ENCODE measurements around the gene TEX52.

Gene TEX52

GRCh38 chr12:2862876-2863275, 6.0 kb upstream of the TEX52 start:
- Histone ChIP-seq H3K4me1 (ENCODE audit: control insufficient read depth, low read depth, low read length) (no peaks in the 10 kb centered on the region), H3K4me3 (ENCODE audit: low read length) (no peak overlapping the region), H3K27ac (ENCODE audit: low read length) (no peak overlapping the region), H3K9ac (ENCODE audit: low read length) (no peak overlapping the region), H3K9me3 (ENCODE audit: control insufficient read depth, low read depth, low read length) (no peaks in the 10 kb centered on the region), H3K27me3 (ENCODE audit: control insufficient read depth, insufficient read depth, low read length) (no peaks in the 10 kb centered on the region), H3K36me3 (ENCODE audit: control insufficient read depth, low read depth, low read length) (peaks cover 88% of the 10 kb centered on the region)

DNA sequence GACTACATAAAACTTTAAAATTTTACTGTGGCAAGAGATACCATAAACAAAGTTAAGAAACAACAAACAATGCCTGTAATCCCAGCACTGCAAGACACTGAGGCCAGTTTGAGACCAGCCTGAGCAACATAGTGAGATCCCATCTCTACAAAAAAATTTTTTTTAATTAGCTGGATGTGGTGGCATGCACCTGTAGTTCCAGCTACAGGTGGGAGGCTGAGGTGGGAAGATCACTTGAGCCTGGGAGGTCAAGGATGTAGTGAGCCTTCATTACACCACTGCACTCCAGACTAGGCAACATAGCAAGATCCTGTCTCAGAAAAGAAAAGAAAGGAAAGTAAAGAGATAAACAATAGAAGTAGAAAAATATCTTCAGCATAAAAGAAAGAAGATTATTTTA, 3.3 kb upstream of the TEX52 start:
- Histone ChIP-seq H3K4me1 (ENCODE audit: control insufficient read depth, low read depth, low read length) (no peaks in the 10 kb centered on the region), H3K4me3 (ENCODE audit: low read length) (no peak overlapping the region), H3K27me3 (ENCODE audit: control insufficient read depth, insufficient read depth, low read length) (no peaks in the 10 kb centered on the region), H3K27ac (ENCODE audit: low read length) (no peak overlapping the region), H3K36me3 (ENCODE audit: control insufficient read depth, low read depth, low read length) (peaks cover 71% of the 10 kb centered on the region), H3K9ac (ENCODE audit: low read length) (no peak overlapping the region), H3K9me3 (ENCODE audit: control insufficient read depth, low read depth, low read length) (no peaks in the 10 kb centered on the region)

GRCh38 chr12:2858944-2859421, 2.1 kb upstream of the TEX52 start:
- Histone ChIP-seq H3K4me3 (ENCODE audit: low read length) (no peak overlapping the region), H3K9ac (ENCODE audit: low read length) (no peak overlapping the region), H3K27ac (ENCODE audit: low read length) (no peak overlapping the region), H3K4me1 (ENCODE audit: control insufficient read depth, low read depth, low read length) (no peaks in the 10 kb centered on the region), H3K27me3 (ENCODE audit: control insufficient read depth, insufficient read depth, low read length) (no peaks in the 10 kb centered on the region), H3K9me3 (ENCODE audit: control insufficient read depth, low read depth, low read length) (no peaks in the 10 kb centered on the region), H3K36me3 (ENCODE audit: control insufficient read depth, low read depth, low read length) (peaks cover 59% of the 10 kb centered on the region)

GRCh38 chr12:2858334-2858733, 1.5 kb upstream of the TEX52 start:
- no peaks in the 10 kb centered on the region for H3K9me3 ChIP-seq (ENCODE audit: control insufficient read depth, low read depth, low read length)
- H3K27me3 ChIP-seq (ENCODE audit: control insufficient read depth, insufficient read depth, low read length): no peaks in the 10 kb centered on the region
- no peak overlapping the region for H3K4me3 ChIP-seq (ENCODE audit: low read length)
- H3K36me3 ChIP-seq (ENCODE audit: control insufficient read depth, low read depth, low read length): peaks cover 54% of the 10 kb centered on the region
- H3K27ac ChIP-seq (ENCODE audit: low read length): no peak overlapping the region
- H3K4me1 ChIP-seq (ENCODE audit: control insufficient read depth, low read depth, low read length): no peaks in the 10 kb centered on the region
- H3K9ac ChIP-seq (ENCODE audit: low read length): no peak overlapping the region

DNA sequence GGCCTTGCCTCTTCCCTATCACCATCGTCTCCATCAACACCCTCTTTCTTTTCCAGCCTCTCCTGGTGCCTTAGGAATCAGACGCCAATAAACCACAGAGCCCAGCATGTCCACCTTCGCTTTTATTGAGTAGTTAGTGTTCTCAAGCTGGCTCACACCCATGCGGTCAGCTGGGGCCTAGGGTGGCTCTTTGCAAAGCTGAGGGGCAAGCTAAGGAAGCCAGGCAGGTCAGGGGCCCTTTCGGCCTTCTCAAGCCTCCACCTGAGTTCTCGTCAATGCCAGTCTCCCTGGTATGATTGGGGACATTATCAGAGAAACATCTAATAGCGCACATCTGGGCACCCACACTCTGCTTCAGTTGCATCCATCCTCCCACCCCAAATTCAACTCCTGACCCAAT, 737 bp upstream of the TEX52 start:
- Histone ChIP-seq H3K9me3 (ENCODE audit: control insufficient read depth, low read depth, low read length) (no peaks in the 10 kb centered on the region), H3K9ac (ENCODE audit: low read length) (no peak overlapping the region), H3K4me1 (ENCODE audit: control insufficient read depth, low read depth, low read length) (no peaks in the 10 kb centered on the region), H3K27me3 (ENCODE audit: control insufficient read depth, insufficient read depth, low read length) (no peaks in the 10 kb centered on the region), H3K36me3 (ENCODE audit: control insufficient read depth, low read depth, low read length) (peaks cover 47% of the 10 kb centered on the region), H3K4me3 (ENCODE audit: low read length) (no peak overlapping the region), H3K27ac (ENCODE audit: low read length) (peak overlapping the region; percentile 19)

GRCh38 chr12:2856051-2856450, 788 bp downstream of the TEX52 start:
- Histone ChIP-seq H3K36me3 (ENCODE audit: control insufficient read depth, low read depth, low read length) (peaks cover 32% of the 10 kb centered on the region), H3K4me1 (ENCODE audit: control insufficient read depth, low read depth, low read length) (no peaks in the 10 kb centered on the region), H3K9me3 (ENCODE audit: control insufficient read depth, low read depth, low read length) (no peaks in the 10 kb centered on the region), H3K9ac (ENCODE audit: low read length) (no peak overlapping the region), H3K27ac (ENCODE audit: low read length) (no peak overlapping the region), H3K27me3 (ENCODE audit: control insufficient read depth, insufficient read depth, low read length) (no peaks in the 10 kb centered on the region), H3K4me3 (ENCODE audit: low read length) (no peak overlapping the region)

DNA sequence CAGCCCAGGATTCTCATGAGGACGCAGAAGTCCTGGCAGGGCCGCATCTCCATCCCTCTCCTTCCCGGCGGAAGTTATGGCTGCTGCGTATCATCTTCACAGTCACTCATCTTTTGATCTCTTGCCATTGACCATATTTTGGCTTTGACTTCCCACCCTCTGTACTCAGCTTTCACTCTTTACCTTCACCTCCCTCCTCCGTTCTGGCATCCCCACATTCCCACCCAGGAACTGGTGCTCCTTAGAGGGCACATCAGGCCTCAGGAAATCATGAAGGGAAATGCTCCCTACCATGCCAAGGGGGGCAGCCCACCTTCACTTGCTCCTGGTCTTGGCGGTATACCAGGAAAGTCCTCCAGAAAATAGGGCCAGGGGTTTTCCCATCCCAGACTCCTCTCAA, 1.3 kb downstream of the TEX52 start:
- H3K36me3 ChIP-seq (ENCODE audit: control insufficient read depth, low read depth, low read length): peaks cover 32% of the 10 kb centered on the region
- H3K9me3 ChIP-seq (ENCODE audit: control insufficient read depth, low read depth, low read length): no peaks in the 10 kb centered on the region

GRCh38 chr12:2854669-2855453, 2.0 kb downstream of the TEX52 start:
- H3K9me3 ChIP-seq (ENCODE audit: control insufficient read depth, low read depth, low read length): no peaks in the 10 kb centered on the region
- peaks cover 25% of the 10 kb centered on the region for H3K36me3 ChIP-seq (ENCODE audit: control insufficient read depth, low read depth, low read length)
- no peaks in the 10 kb centered on the region for H3K27me3 ChIP-seq (ENCODE audit: control insufficient read depth, insufficient read depth, low read length)
- no peaks in the 10 kb centered on the region for H3K4me1 ChIP-seq (ENCODE audit: control insufficient read depth, low read depth, low read length)
- no peak overlapping the region for H3K27ac ChIP-seq (ENCODE audit: low read length)
- H3K9ac ChIP-seq (ENCODE audit: low read length): no peak overlapping the region
- no peak overlapping the region for H3K4me3 ChIP-seq (ENCODE audit: low read length)

More for the DNA sequence above, 1.3 kb downstream of the TEX52 start:
- H3K4me1 ChIP-seq (ENCODE audit: control insufficient read depth, low read depth, low read length): no peaks in the 10 kb centered on the region
- H3K9ac ChIP-seq (ENCODE audit: low read length): no peak overlapping the region
- H3K4me3 ChIP-seq (ENCODE audit: low read length): no peak overlapping the region
- no peaks in the 10 kb centered on the region for H3K27me3 ChIP-seq (ENCODE audit: control insufficient read depth, insufficient read depth, low read length)
- no peak overlapping the region for H3K27ac ChIP-seq (ENCODE audit: low read length)

DNA sequence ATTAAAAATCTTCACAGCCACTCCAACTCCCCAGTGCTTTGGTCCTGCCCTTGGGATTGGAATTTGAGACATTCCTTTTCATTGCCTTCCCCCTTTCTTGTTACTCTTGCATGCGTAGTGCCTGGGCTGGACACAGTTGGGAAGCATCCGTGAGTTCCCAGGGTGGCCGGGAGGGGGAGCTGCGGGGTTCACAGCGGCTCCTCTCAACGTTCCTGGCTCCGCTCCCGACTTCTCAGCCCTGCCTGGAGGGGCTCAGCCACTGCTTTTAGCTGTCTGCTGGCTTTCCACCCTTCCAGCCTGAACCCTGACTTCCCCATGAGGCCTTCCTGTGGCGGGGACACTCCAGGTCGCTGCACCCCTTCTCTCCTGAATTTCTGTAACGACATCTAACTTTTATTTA, 3.2 kb downstream of the TEX52 start:
- no peak overlapping the region for H3K9ac ChIP-seq (ENCODE audit: low read length)
- no peaks in the 10 kb centered on the region for H3K4me1 ChIP-seq (ENCODE audit: control insufficient read depth, low read depth, low read length)

GRCh38 chr12:2851931-2852330, 4.9 kb downstream of the TEX52 start:
- Histone ChIP-seq H3K27ac (ENCODE audit: low read length) (no peak overlapping the region), H3K27me3 (ENCODE audit: control insufficient read depth, insufficient read depth, low read length) (no peaks in the 10 kb centered on the region), H3K9me3 (ENCODE audit: control insufficient read depth, low read depth, low read length) (no peaks in the 10 kb centered on the region), H3K4me1 (ENCODE audit: control insufficient read depth, low read depth, low read length) (no peaks in the 10 kb centered on the region), H3K9ac (ENCODE audit: low read length) (no peak overlapping the region), H3K4me3 (ENCODE audit: low read length) (no peak overlapping the region), H3K36me3 (ENCODE audit: control insufficient read depth, low read depth, low read length) (no peaks in the 10 kb centered on the region)

More for the DNA sequence above, 3.2 kb downstream of the TEX52 start:
- Histone ChIP-seq H3K9me3 (ENCODE audit: control insufficient read depth, low read depth, low read length) (no peaks in the 10 kb centered on the region), H3K4me3 (ENCODE audit: low read length) (no peak overlapping the region), H3K36me3 (ENCODE audit: control insufficient read depth, low read depth, low read length) (peaks cover 13% of the 10 kb centered on the region), H3K27ac (ENCODE audit: low read length) (no peak overlapping the region), H3K27me3 (ENCODE audit: control insufficient read depth, insufficient read depth, low read length) (no peaks in the 10 kb centered on the region)

- Histone ChIP-seq H3K27ac (ENCODE audit: low read length) (no peak overlapping the region), H3K4me1 (ENCODE audit: control insufficient read depth, low read depth, low read length) (no peaks in the 10 kb centered on the region), H3K9me3 (ENCODE audit: control insufficient read depth, low read depth, low read length) (no peaks in the 10 kb centered on the region), H3K4me3 (ENCODE audit: low read length) (no peak overlapping the region), H3K36me3 (ENCODE audit: control insufficient read depth, low read depth, low read length) (no peaks in the 10 kb centered on the region), H3K27me3 (ENCODE audit: control insufficient read depth, insufficient read depth, low read length) (no peaks in the 10 kb centered on the region), H3K9ac (ENCODE audit: low read length) (no peak overlapping the region)
Measured at GRCh38 chr12:2845280-2845679, 11.6 kb downstream of the TEX52 start.

- no peak overlapping the region for H3K27ac ChIP-seq (ENCODE audit: low read length)
- no peaks in the 10 kb centered on the region for H3K36me3 ChIP-seq (ENCODE audit: control insufficient read depth, low read depth, low read length)
- H3K4me1 ChIP-seq (ENCODE audit: control insufficient read depth, low read depth, low read length): no peaks in the 10 kb centered on the region
- no peaks in the 10 kb centered on the region for H3K9me3 ChIP-seq (ENCODE audit: control insufficient read depth, low read depth, low read length)
- H3K4me3 ChIP-seq (ENCODE audit: low read length): no peak overlapping the region
- H3K27me3 ChIP-seq (ENCODE audit: control insufficient read depth, insufficient read depth, low read length): no peaks in the 10 kb centered on the region
- no peak overlapping the region for H3K9ac ChIP-seq (ENCODE audit: low read length)
Measured at GRCh38 chr12:2844786-2845185, 12.1 kb downstream of the TEX52 start.

Data from iPS-18a (cell line).